ENCODE data around the gene ATP8A1. TPM values are rescaled to one million over a fixed set of nuclear protein-coding genes. Genes with fewer than 3 reads are reported as not detected.
A peak's percentile ranks its signal among the peaks of the same experiment; 100 is the strongest.

ATP8A1 gene
- total RNA-seq, 2 experiments from 2014 or later, result 20.9 to 21.1 TPM

GRCh38 chr4:42417550-42417949, 239.4 kb downstream of the ATP8A1 start:
- H3K4me3 Mint-ChIP-seq, result no peak overlapping the region
- ChIA-PET POLR2A (no interaction called here), CTCF (interaction anchor here (1.4 to 1.6 kb wide), 2 partner anchors 11 to 19 kb away, joined by 3 to 4 read pairs; no protein-coding TSS in a partner anchor)
- no peaks in the 10 kb centered on the region for H3K4me1 Mint-ChIP-seq
- peaks cover 9% of the 10 kb centered on the region for H3K36me3 Mint-ChIP-seq (ENCODE audit: low read depth)
- H3K27ac Mint-ChIP-seq, result no peak overlapping the region
- no peak for DNase-seq
- no peaks in the 10 kb centered on the region for H3K27me3 Mint-ChIP-seq
- no peaks in the 10 kb centered on the region for H3K9me3 Mint-ChIP-seq

DNA sequence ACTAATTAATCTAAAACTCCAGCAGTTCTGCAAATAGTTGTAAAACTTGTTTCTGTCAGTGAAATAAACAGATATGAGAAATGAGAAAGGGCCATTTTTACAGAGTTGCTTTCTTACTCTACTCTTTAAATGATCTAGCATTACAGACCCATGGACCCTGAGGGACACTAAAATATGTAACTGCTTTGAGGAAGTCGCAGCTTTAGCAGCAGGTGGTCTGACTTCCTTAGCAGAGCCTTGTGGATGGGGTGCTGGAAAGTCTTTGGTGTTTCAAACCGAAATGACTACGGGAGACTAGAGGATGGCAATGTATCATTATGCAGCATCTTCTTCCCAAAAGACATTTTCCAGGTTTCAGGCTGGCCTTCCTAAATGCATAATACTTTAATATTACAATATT, 240.9 kb downstream of the ATP8A1 start:
- CTCF ChIA-PET, result interaction anchor here (0.5 kb wide), 1 partner anchor 1052 kb away, joined by 3 read pairs; no protein-coding TSS in a partner anchor
- DNase-seq, result no peak
- peaks cover 3% of the 10 kb centered on the region for H3K36me3 Mint-ChIP-seq (ENCODE audit: low read depth)
- no peaks in the 10 kb centered on the region for H3K9me3 Mint-ChIP-seq
- POLR2A ChIA-PET, result no interaction called here
- no peaks in the 10 kb centered on the region for H3K4me1 Mint-ChIP-seq
- H3K27me3 Mint-ChIP-seq, result no peaks in the 10 kb centered on the region
- H3K27ac Mint-ChIP-seq, result no peak overlapping the region
- H3K4me3 Mint-ChIP-seq, result no peak overlapping the region

DNA sequence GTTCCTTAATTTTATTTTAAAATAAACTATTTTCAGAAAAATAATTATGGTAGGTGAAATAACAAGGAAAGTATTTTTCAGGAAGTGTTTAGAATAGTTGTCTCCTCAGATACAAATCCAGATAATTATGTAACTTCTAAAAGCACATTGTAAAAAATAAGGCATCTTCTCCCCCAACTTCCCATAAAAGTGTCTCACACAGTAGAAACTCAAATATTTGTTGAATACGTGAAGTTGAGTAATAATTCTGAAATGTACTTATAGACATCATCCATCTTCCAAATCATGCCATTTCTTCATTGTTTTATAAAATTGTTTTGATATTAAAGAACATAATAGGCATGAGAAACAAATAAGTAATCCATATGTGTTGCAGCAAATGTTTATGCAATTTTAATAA, 241.6 kb downstream of the ATP8A1 start:
- H3K36me3 Mint-ChIP-seq (ENCODE audit: low read depth), result peaks cover 2% of the 10 kb centered on the region
- no peak for DNase-seq
- H3K9me3 Mint-ChIP-seq, result no peaks in the 10 kb centered on the region
- POLR2A ChIA-PET, result no interaction called here
- H3K4me3 Mint-ChIP-seq, result no peak overlapping the region
- CTCF ChIA-PET, result no interaction called here
- no peaks in the 10 kb centered on the region for H3K4me1 Mint-ChIP-seq
- H3K27me3 Mint-ChIP-seq, result no peaks in the 10 kb centered on the region
- H3K27ac Mint-ChIP-seq, result no peak overlapping the region

DNA sequence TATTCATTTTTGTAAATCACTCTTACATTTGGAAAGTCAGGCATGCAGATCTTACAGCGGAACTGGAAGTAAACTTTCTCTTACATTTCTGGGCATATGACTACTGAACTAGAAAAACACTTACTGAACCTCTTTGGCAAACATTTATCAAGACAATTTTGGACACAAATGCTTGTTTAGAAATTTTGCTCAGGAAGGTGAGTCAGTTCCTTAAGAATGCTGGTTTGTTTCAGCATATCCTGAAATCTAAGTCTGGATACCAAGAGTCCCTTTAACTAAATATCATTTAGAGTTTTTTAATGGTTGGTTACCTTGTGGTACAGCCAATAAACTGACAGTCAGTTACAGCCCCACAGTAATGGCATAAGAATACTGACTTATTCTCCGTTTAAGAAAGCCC, 244.7 kb downstream of the ATP8A1 start:
- DNase-seq, result no peak
- CTCF ChIA-PET, result interaction anchor here (0.6 kb wide), 1 partner anchor 76 kb away, joined by 3 read pairs; no protein-coding TSS in a partner anchor
- no peak overlapping the region for H3K27ac Mint-ChIP-seq
- POLR2A ChIA-PET, result no interaction called here
- H3K27me3 Mint-ChIP-seq, result no peaks in the 10 kb centered on the region
- no peaks in the 10 kb centered on the region for H3K4me1 Mint-ChIP-seq
- H3K9me3 Mint-ChIP-seq, result no peaks in the 10 kb centered on the region
- no peaks in the 10 kb centered on the region for H3K36me3 Mint-ChIP-seq (ENCODE audit: low read depth)
- no peak overlapping the region for H3K4me3 Mint-ChIP-seq

- H3K4me1 Mint-ChIP-seq, result no peaks in the 10 kb centered on the region
- CTCF ChIA-PET, result no interaction called here
- H3K4me3 Mint-ChIP-seq, result no peak overlapping the region
- no peaks in the 10 kb centered on the region for H3K27me3 Mint-ChIP-seq
- no peaks in the 10 kb centered on the region for H3K9me3 Mint-ChIP-seq
- POLR2A ChIA-PET, result no interaction called here
- H3K27ac Mint-ChIP-seq, result no peak overlapping the region
- H3K36me3 Mint-ChIP-seq (ENCODE audit: low read depth), result no peaks in the 10 kb centered on the region
- no peak for DNase-seq
Measured at GRCh38 chr4:42411803-42412202, 245.1 kb downstream of the ATP8A1 start.

DNA sequence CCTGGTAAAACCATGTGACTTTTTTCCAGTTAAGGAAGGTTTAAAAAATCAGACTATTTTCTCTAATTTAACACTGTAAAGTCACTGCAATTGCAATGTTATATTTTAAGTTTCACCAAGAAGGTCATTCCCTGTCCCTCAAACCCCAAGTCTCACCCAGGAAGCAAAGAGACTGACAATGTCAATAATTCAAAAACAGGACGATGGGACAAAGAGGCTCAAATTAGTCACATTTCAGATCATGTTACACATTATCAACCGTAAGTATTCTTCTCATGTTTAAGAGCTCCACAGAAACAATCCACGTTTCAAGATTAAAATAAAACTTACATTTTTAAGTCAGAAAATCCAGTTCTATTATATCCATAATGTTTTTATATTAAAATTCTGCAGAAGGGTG, 246.5 kb downstream of the ATP8A1 start:
- POLR2A ChIA-PET, result no interaction called here
- Mint-ChIP-seq H3K36me3 (ENCODE audit: low read depth) (no peaks in the 10 kb centered on the region), H3K9me3 (no peaks in the 10 kb centered on the region), H3K27ac (no peak overlapping the region), H3K27me3 (no peaks in the 10 kb centered on the region), H3K4me3 (no peak overlapping the region), H3K4me1 (no peaks in the 10 kb centered on the region)
- CTCF ChIA-PET, result no interaction called here
- DNase-seq, result no peak

DNA sequence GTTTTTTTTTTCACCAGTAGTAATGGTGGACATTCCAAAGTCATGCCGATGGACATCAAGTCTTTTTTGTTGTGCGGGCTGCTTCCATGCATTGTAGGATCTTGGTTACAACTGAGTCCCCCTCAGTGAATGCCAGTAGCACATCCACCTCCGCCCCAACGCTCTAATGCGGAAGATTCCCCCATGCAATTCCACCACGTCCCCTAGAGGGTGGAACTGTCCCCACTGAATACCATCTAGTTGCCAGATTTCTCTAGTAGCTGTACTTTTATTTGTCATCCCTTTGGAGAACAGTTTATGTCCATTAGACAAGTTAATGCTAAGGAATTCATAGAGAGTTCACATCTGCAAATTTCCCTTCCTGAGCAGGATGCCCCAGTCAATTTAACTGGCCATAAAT, 252.9 kb downstream of the ATP8A1 start:
- Mint-ChIP-seq H3K4me1 (peaks cover 2% of the 10 kb centered on the region), H3K9me3 (no peaks in the 10 kb centered on the region), H3K27me3 (peaks cover 37% of the 10 kb centered on the region), H3K27ac (no peak overlapping the region), H3K4me3 (no peak overlapping the region), H3K36me3 (ENCODE audit: low read depth) (no peaks in the 10 kb centered on the region)
- DNase-seq, result no peak
- CTCF ChIA-PET, result interaction anchor here (1.6 kb wide), 1 partner anchor 30 kb away, joined by 4 read pairs; no protein-coding TSS in a partner anchor
- POLR2A ChIA-PET, result no interaction called here

GRCh38 chr4:42401171-42401570, 255.7 kb downstream of the ATP8A1 start:
- peaks cover 25% of the 10 kb centered on the region for H3K4me1 Mint-ChIP-seq
- CTCF ChIA-PET, result interaction anchor here (0.9 kb wide), 1 partner anchor 12 kb away, joined by 3 read pairs; no protein-coding TSS in a partner anchor
- H3K27me3 Mint-ChIP-seq, result peaks cover 60% of the 10 kb centered on the region
- H3K4me3 Mint-ChIP-seq, result no peak overlapping the region
- H3K36me3 Mint-ChIP-seq (ENCODE audit: low read depth), result no peaks in the 10 kb centered on the region
- no peak for DNase-seq
- H3K9me3 Mint-ChIP-seq, result no peaks in the 10 kb centered on the region
- POLR2A ChIA-PET, result no interaction called here
- H3K27ac Mint-ChIP-seq, result no peak overlapping the region

- no peak for DNase-seq
- CTCF ChIA-PET, result interaction anchor here (1.4 kb wide), 1 partner anchor 18 kb away, joined by 4 read pairs; no protein-coding TSS in a partner anchor
- POLR2A ChIA-PET, result no interaction called here
- Mint-ChIP-seq H3K9me3 (no peaks in the 10 kb centered on the region), H3K36me3 (ENCODE audit: low read depth) (no peaks in the 10 kb centered on the region), H3K27ac (no peak overlapping the region), H3K4me3 (no peak overlapping the region), H3K4me1 (peaks cover 25% of the 10 kb centered on the region), H3K27me3 (peaks cover 76% of the 10 kb centered on the region)
Measured at GRCh38 chr4:42399393-42399792, 257.5 kb downstream of the ATP8A1 start.

DNA sequence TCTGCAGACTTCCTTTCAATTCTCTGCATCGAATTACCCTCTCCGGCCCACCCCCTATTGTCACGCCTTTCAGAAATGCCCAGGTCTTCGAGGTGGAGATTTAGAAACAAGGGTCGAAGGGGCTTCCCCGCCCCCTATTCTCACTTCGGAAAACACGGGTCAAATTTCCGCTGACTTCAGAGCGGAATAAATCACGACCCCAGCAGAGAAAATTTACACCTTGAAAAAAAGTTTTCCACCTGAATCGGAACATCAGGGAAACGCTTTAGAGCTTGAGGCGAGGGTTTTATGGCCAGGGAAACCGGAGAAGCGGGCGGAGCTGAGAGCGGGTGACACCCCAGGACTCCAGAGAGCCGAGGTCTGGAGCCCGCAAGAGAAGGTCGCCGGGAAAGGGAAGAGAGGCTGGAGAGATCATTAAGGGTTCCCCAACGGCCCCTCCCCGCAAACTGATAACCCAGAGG, 258.0 kb downstream of the ATP8A1 start:
- no peaks in the 10 kb centered on the region for H3K36me3 Mint-ChIP-seq (ENCODE audit: low read depth)
- POLR2A ChIA-PET, result no interaction called here
- peaks cover 25% of the 10 kb centered on the region for H3K4me1 Mint-ChIP-seq
- H3K27me3 Mint-ChIP-seq, result peaks cover 77% of the 10 kb centered on the region
- H3K4me3 Mint-ChIP-seq, result peak overlapping the region; percentile 63
- H3K9me3 Mint-ChIP-seq, result no peaks in the 10 kb centered on the region
- no peak overlapping the region for H3K27ac Mint-ChIP-seq
- DNase-seq, result no peak
- CTCF ChIA-PET, result interaction anchor here (1.4 kb wide), 1 partner anchor 19 kb away, joined by 4 read pairs; no protein-coding TSS in a partner anchor

DNA sequence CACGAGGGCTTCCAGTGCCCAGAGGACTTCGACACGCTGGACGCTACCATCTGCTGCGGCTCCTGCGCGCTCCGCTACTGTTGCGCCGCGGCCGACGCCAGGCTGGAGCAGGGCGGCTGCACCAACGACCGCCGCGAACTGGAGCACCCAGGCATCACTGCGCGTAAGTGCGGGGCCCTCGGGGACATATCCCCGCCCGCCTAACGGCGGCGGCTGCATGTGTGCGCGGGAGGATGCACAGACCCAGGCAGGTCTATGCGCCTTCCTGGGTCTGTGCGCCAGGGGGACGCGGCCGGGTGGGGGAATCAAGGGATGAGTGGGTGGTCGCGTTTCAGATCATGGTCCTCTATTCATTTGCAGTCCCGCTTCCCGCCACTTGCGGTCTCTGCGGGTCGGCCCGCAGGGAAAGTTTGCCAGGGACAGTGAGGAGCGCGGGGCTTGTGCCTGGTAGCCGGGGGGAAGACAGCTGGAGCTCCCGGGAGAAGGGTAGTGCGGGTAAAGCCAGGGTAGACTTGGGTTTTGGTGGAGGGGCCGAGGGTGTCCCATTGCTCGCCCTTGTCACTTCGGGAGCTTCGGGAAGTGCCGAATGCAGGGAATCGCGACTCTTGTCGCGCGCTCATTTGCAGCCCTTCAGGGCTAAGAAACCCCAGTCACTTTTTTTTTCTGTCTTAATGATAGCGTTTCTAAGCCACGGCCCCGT, 258.6 kb downstream of the ATP8A1 start:
- Mint-ChIP-seq H3K4me3 (peak overlapping the region; percentile 63), H3K27me3 (peaks cover 76% of the 10 kb centered on the region), H3K27ac (no peak overlapping the region), H3K4me1 (peaks cover 25% of the 10 kb centered on the region), H3K36me3 (ENCODE audit: low read depth) (no peaks in the 10 kb centered on the region), H3K9me3 (no peaks in the 10 kb centered on the region)
- ChIA-PET CTCF (interaction anchor here (1.4 kb wide), 1 partner anchor 19 kb away, joined by 4 read pairs; no protein-coding TSS in a partner anchor), POLR2A (no interaction called here)
- DNase-seq, result peak; percentile 15

- ChIA-PET POLR2A (no interaction called here), CTCF (interaction anchor here (1.4 to 1.5 kb wide), 2 partner anchors 9 to 20 kb away, joined by 4 read pairs; no protein-coding TSS in a partner anchor)
- H3K36me3 Mint-ChIP-seq (ENCODE audit: low read depth), result no peaks in the 10 kb centered on the region
- H3K4me1 Mint-ChIP-seq, result peaks cover 25% of the 10 kb centered on the region
- H3K27ac Mint-ChIP-seq, result no peak overlapping the region
- H3K27me3 Mint-ChIP-seq, result peaks cover 71% of the 10 kb centered on the region
- H3K9me3 Mint-ChIP-seq, result no peaks in the 10 kb centered on the region
- DNase-seq, result no peak
- peak overlapping the region; percentile 79 for H3K4me3 Mint-ChIP-seq
Measured at GRCh38 chr4:42397635-42398170, 259.2 kb downstream of the ATP8A1 start.

GRCh38 chr4:42396752-42397634, 259.9 kb downstream of the ATP8A1 start, which contains the start of gene SHISA3:
Gene SHISA3, plus strand, starts transcription at chr4:42397488. Its CDS starts 569 bp downstream, at chr4:42398057.
- DNase-seq, result peak; percentile 38
- POLR2A ChIA-PET, result no interaction called here
- peak within 1 kb of the TSS; percentile 79 for H3K4me3 Mint-ChIP-seq
- peak within 1 kb of the TSS; percentile 61 for H3K27ac Mint-ChIP-seq
- H3K9me3 Mint-ChIP-seq, result no peaks in the 10 kb centered on the region
- CTCF ChIA-PET, result interaction anchor here (0.7 to 1.5 kb wide), 2 partner anchors 8 to 560 kb away, joined by 3 to 4 read pairs; no protein-coding TSS in a partner anchor
- H3K27me3 Mint-ChIP-seq, result peaks cover 68% of the 10 kb centered on the region
- H3K4me1 Mint-ChIP-seq, result peaks cover 25% of the 10 kb centered on the region
- no peaks in the 10 kb centered on the region for H3K36me3 Mint-ChIP-seq (ENCODE audit: low read depth)

Measured in activated CD4-positive, alpha-beta T cell treated with anti-CD3 and anti-CD28 coated beads, Interleukin-2, amount 10 ng/mL, durations not matched to agents 7 days and 5 days (primary cell).